Colonic mucosa (tissue), 4 donors: ENCODE measurements around the gene SLC26A4. TPM values are rescaled to one million over a fixed set of nuclear protein-coding genes. Genes with fewer than 3 reads are reported as not detected.

Source experiments
- DNase-seq: peaks from one replicate; pipeline ENCODE4 v3.0.0-alpha.2; 2020
- H3K27ac ChIP-seq: fragments of 200-600 bp; one replicate; pipeline ENCODE4 v1.8.0; 2021
- H3K27me3 ChIP-seq: fragments of 200-600 bp; one replicate; pipeline ENCODE4 v1.8.0; 2021
- H3K36me3 ChIP-seq: fragments of 200-600 bp; one replicate; pipeline ENCODE4 v1.8.0; 2021
- H3K4me1 ChIP-seq: fragments of 200-600 bp; one replicate; pipeline ENCODE4 v1.8.0; 2021; ENCODE audit warnings: mild to moderate bottlenecking
- H3K4me3 ChIP-seq: fragments of 200-600 bp; one replicate; pipeline ENCODE4 v1.8.0; 2021
- H3K9ac ChIP-seq, 2 donors: one replicate each; pipeline ENCODE4 v1.7.0; 2013; ENCODE audit warnings: control low read depth in 2 of 2, low read depth in 2 of 2, low read length in 2 of 2
- H3K9me3 ChIP-seq: fragments of 200-600 bp; one replicate; pipeline ENCODE4 v1.8.0; 2021
- CTCF ChIP-seq: fragments of 200-600 bp; IDR thresholded peaks from one replicate; pipeline ENCODE4 v1.8.0; 2022; ENCODE audit warnings: antibody characterized with exemption, mild to moderate bottlenecking
- intact Hi-C: fragments of 100-400 bp; cut with DNase I; formaldehyde crosslinking; loops from one replicate; pipeline ENCODE4 v1.14.1; 2022
- total RNA-seq, 2 donors: library from RNA; stranded (reverse); fragmentation: NEBNext Ultra II Directional in 1 of 2; extraction: Animal tissue kit (Norgen Biotek cat#: 25700) in 1 of 2; gene quantifications; one replicate each; pipeline ENCODE4 v1.2.1, GENCODE V29; 2021
- donor health status: healthy.
- donor health status: DM: no; HTN: no; CAD: no.
- donor health status: DM: no; HTN: no; CAD: no.

Gene SLC26A4
- total RNA-seq, 2 donors from 2014 or later = 0.32 to 0.59 TPM

- Histone ChIP-seq H3K27me3 (no peaks in the 10 kb centered on the region), H3K9ac (no peak overlapping the region), H3K4me1 (no peaks in the 10 kb centered on the region), H3K9me3 (no peaks in the 10 kb centered on the region), H3K27ac (no peak overlapping the region), H3K36me3 (no peaks in the 10 kb centered on the region), H3K4me3 (no peak overlapping the region)
- intact Hi-C loops = no loop called here
- no peak for DNase-seq
- no peak for TF ChIP-seq CTCF
Observed at GRCh38 chr7:107693396-107693795, 32.8 kb downstream of the SLC26A4 start.

- no peaks in the 10 kb centered on the region for H3K36me3 ChIP-seq
- no peaks in the 10 kb centered on the region for H3K27me3 ChIP-seq
- H3K9me3 ChIP-seq = no peaks in the 10 kb centered on the region
- intact Hi-C loops = no loop called here
- H3K27ac ChIP-seq = no peak overlapping the region
- DNase-seq = no peak
- no peak overlapping the region for H3K4me3 ChIP-seq
- no peak overlapping the region for H3K9ac ChIP-seq
- no peaks in the 10 kb centered on the region for H3K4me1 ChIP-seq
- no peak for TF ChIP-seq CTCF
Observed at GRCh38 chr7:107694386-107694785, 33.8 kb downstream of the SLC26A4 start.

GRCh38 chr7:107696330-107696946 is 35.8 kb downstream of the SLC26A4 start:
- TF ChIP-seq CTCF = no peak
- H3K27me3 ChIP-seq = no peaks in the 10 kb centered on the region
- no peaks in the 10 kb centered on the region for H3K9me3 ChIP-seq
- intact Hi-C loops = no loop called here
- no peak for DNase-seq
- no peak overlapping the region for H3K4me3 ChIP-seq
- H3K36me3 ChIP-seq = no peaks in the 10 kb centered on the region
- H3K4me1 ChIP-seq = no peaks in the 10 kb centered on the region
- H3K9ac ChIP-seq = no peak overlapping the region
- H3K27ac ChIP-seq = no peak overlapping the region

- no peaks in the 10 kb centered on the region for H3K9me3 ChIP-seq
- no peak overlapping the region for H3K27ac ChIP-seq
- H3K9ac ChIP-seq = no peak overlapping the region
- H3K27me3 ChIP-seq = no peaks in the 10 kb centered on the region
- H3K4me3 ChIP-seq = no peak overlapping the region
- H3K4me1 ChIP-seq = no peaks in the 10 kb centered on the region
- intact Hi-C loops = no loop called here
- TF ChIP-seq CTCF = no peak
- no peak for DNase-seq
- H3K36me3 ChIP-seq = no peaks in the 10 kb centered on the region
Observed at GRCh38 chr7:107697321-107698049, 36.9 kb downstream of the SLC26A4 start.

GRCh38 chr7:107700570-107700969 is 39.9 kb downstream of the SLC26A4 start:
- Histone ChIP-seq H3K27ac (no peak overlapping the region), H3K9ac (no peak overlapping the region), H3K9me3 (no peaks in the 10 kb centered on the region), H3K4me3 (no peak overlapping the region), H3K36me3 (no peaks in the 10 kb centered on the region), H3K4me1 (no peaks in the 10 kb centered on the region), H3K27me3 (no peaks in the 10 kb centered on the region)
- DNase-seq = no peak
- no peak for TF ChIP-seq CTCF
- intact Hi-C loops = no loop called here
